GM12891 (cell line): ENCODE results near the gene PLBD2. TPM values are rescaled to one million over a fixed set of nuclear protein-coding genes. Genes with fewer than 3 reads are reported as not detected.
A peak's percentile ranks its signal among the peaks of the same experiment; 100 is the strongest.

Experiments used
- DNase-seq: peaks from one replicate; pipeline ENCODE4 v3.0.0; 2011; ENCODE audit warnings: low spot score; ENCODE audit not compliant: insufficient read length
- FAIRE-seq: peaks from 2 replicates; lab custom pipeline; 2011; peaks lifted over from hg19 to GRCh38; lab: Jason Lieb, UNC
- PAX5 ChIP-seq: IDR thresholded peaks from 2 replicates; pipeline ENCODE4 v1.6.1; 2011; ENCODE audit warnings: low read length, moderate library complexity, mild to moderate bottlenecking; ENCODE audit not compliant: insufficient read depth, severe bottlenecking
- POLR2A ChIP-seq: IDR thresholded peaks from 2 replicates; pipeline ENCODE4 v1.6.1; 2011; ENCODE audit warnings: low read depth, low read length, control low read depth
- POLR2AphosphoS5 ChIP-seq: IDR thresholded peaks from 2 replicates; pipeline ENCODE4 v1.6.1; 2011; ENCODE audit warnings: low read depth, low read length, control low read depth
- POU2F2 ChIP-seq: IDR thresholded peaks from 2 replicates; pipeline ENCODE4 v1.6.1; 2011; ENCODE audit warnings: low read depth, mild to moderate bottlenecking, control low read depth, low read length, moderate library complexity
- SPI1 ChIP-seq: IDR thresholded peaks from 2 replicates; pipeline ENCODE4 v1.6.1; 2011; ENCODE audit warnings: low read depth, low read length, control low read depth
- TAF1 ChIP-seq: IDR thresholded peaks from 2 replicates; pipeline ENCODE4 v1.6.1; 2011; ENCODE audit warnings: low read depth, low read length, control low read depth
- polyA plus RNA-seq: library from polyadenylated mRNA; unstranded; fragments of >200 nt; gene quantifications from one replicate; pipeline ENCODE4 v1.2.1, GENCODE V29; 2012; ENCODE audit warnings: low read depth, missing spikeins, inconsistent platforms; ENCODE audit not compliant: missing spikeins

The PLBD2 gene, protein sequence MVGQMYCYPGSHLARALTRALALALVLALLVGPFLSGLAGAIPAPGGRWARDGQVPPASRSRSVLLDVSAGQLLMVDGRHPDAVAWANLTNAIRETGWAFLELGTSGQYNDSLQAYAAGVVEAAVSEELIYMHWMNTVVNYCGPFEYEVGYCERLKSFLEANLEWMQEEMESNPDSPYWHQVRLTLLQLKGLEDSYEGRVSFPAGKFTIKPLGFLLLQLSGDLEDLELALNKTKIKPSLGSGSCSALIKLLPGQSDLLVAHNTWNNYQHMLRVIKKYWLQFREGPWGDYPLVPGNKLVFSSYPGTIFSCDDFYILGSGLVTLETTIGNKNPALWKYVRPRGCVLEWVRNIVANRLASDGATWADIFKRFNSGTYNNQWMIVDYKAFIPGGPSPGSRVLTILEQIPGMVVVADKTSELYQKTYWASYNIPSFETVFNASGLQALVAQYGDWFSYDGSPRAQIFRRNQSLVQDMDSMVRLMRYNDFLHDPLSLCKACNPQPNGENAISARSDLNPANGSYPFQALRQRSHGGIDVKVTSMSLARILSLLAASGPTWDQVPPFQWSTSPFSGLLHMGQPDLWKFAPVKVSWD
- polyA plus RNA-seq, result 6.1 TPM

DNA sequence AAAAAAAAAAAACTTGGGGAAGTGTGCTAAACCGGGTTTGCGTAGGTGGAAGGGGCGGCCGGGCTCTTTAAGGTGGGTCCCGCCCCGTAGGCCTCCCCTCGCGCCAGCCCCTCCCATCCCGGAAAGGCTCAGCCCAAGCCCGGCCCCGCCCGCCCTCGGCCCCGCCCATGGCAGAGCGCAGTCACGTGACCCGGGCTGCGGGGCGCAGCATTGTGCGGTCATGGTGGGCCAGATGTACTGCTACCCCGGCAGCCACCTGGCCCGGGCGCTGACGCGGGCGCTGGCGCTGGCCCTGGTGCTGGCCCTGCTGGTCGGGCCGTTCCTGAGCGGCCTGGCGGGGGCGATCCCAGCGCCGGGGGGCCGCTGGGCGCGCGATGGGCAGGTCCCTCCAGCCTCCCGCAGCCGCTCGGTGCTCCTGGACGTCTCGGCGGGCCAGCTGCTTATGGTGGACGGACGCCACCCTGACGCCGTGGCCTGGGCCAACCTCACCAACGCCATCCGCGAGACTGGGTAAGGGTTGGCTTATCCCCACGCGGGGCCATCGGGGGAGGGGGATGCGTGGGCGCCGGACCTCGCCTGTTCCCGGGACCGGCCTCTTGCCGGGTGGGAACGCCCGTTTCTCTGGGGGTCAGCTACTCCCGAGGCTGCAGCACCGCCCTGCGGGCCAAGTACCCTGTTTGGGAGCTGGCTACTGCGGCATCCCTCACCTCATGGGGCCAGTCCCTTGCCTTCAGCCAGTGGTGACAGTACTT, at the start of gene PLBD2:
Gene PLBD2, plus strand, starts transcription at position 207 of the 752 bp plus-strand sequence. Its CDS starts 14 bp downstream, at position 221.
- DNase-seq (peak; percentile 99), FAIRE-seq (peak; percentile 85)
- TF ChIP-seq SPI1 (peak; percentile 37; the same call in 1 of the 2 replicates), TAF1 (no peak)

GRCh38 chr12:113310489-113310888, 47.9 kb upstream of the PLBD2 start:
- DNase-seq, result no peak
- FAIRE-seq, result no peak
- TF ChIP-seq POU2F2 (no peak), PAX5 (no peak), POLR2A (no peak), TAF1 (no peak), POLR2AphosphoS5 (no peak), SPI1 (no peak)

DNA sequence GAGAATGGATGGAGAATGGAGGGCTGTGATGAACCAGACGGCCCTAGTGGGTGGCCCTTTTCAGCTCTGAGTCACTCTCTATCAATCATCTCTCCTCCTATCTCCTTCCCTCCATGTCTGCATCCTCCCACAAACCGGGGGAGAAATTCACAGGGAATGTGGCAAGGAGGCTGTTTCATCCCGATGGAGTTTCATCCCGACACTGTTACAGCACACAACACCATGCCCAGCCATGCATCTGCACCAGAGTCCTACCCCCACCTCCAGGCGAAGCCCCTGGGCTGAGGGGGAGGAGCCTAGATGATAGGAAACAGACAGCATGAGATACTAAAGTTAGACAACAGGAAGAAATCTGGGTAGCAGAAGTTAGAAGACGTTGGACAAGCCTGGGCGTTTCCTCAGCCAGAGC, 44.3 kb upstream of the PLBD2 start:
- no peak for FAIRE-seq

DNA sequence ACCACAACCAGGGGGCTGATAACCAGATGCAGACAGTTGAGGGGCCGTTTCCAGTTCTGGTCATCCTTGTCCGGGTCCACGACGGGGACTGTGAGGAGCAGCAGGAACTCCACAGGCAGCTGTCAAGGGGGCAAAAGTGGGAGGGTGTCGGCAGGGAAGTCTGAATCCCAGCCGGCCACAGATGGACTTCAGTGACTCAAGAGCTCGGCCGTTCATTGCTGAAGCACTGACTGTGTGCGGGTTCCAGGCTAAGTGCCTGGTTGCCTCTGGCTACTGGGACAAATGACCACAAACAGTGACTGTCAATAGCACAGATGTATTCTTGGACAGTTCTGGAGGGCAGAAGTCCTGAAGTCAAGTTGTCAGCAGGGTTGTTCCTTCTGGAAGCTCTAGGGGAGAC, 43.0 kb upstream of the PLBD2 start:
- no peak for FAIRE-seq
- TF ChIP-seq PAX5, result no peak
- DNase-seq, result no peak

More for the DNA sequence above, 44.3 kb upstream of the PLBD2 start:
- TF ChIP-seq PAX5 (no peak), POU2F2 (no peak), POLR2A (no peak), TAF1 (no peak), SPI1 (no peak), POLR2AphosphoS5 (no peak)
- DNase-seq, result no peak

GRCh38 chr12:113316155-113316554, 42.2 kb upstream of the PLBD2 start:
- no peak for DNase-seq
- TF ChIP-seq POLR2A, result no peak
- no peak for TF ChIP-seq POU2F2
- no peak for TF ChIP-seq PAX5
- TF ChIP-seq SPI1, result no peak
- FAIRE-seq, result no peak

- FAIRE-seq, result no peak
Measured at GRCh38 chr12:113317122-113317521, 41.3 kb upstream of the PLBD2 start.

GRCh38 chr12:113318046-113318656, 40.2 kb upstream of the PLBD2 start:
- DNase-seq (no peak), FAIRE-seq (peak; percentile 85)
- no peak for TF ChIP-seq POLR2AphosphoS5
- no peak for TF ChIP-seq TAF1
- TF ChIP-seq SPI1, result no peak
- no peak for TF ChIP-seq PAX5
- TF ChIP-seq POU2F2, result no peak
- TF ChIP-seq POLR2A, result no peak

More at GRCh38 chr12:113317122-113317521, 41.3 kb upstream of the PLBD2 start:
- DNase-seq, result no peak
- TF ChIP-seq POLR2A (no peak), TAF1 (no peak), POLR2AphosphoS5 (no peak), POU2F2 (no peak), SPI1 (no peak), PAX5 (no peak)

- no peak for FAIRE-seq
- no peak for DNase-seq
- TF ChIP-seq POU2F2 (no peak), POLR2AphosphoS5 (no peak), TAF1 (no peak), POLR2A (no peak), SPI1 (no peak), PAX5 (no peak)
Measured at GRCh38 chr12:113318900-113319628, 39.3 kb upstream of the PLBD2 start.

DNA sequence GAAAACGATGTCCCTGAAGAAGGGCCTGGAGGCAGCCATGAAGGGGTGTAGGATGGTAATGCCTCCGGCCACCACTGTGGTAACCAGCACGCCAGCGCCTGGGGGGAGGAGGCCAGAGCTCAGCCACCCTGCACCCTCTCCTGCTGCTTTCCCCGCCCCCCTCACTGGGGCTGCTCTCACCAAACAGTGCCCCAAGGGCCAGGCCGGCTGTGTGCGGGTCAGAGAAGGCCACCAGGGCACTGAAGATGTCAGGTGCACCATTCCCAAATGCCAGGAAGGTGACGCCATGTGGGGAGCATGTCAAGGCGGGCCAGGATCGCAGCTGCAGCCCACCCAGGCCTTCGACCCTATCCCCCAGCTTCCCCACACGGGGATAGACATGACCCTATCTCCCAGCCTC, 38.0 kb upstream of the PLBD2 start:
- TF ChIP-seq SPI1 (no peak), POLR2A (no peak), PAX5 (no peak), POU2F2 (no peak), TAF1 (no peak), POLR2AphosphoS5 (no peak)
- DNase-seq (no peak), FAIRE-seq (no peak)
